Measurements from ENCODE around the gene MORC3. TPM values are rescaled to one million over a fixed set of nuclear protein-coding genes. Genes with fewer than 3 reads are reported as not detected.

Gene MORC3
- polyA plus RNA-seq, 1 donor (not counting 4 experiments of a cell fraction or from before 2014, with no cell fraction given) = 38.1 TPM

GRCh38 chr21:36347962-36348328, 27.9 kb downstream of the MORC3 start:
- no peaks in the 10 kb centered on the region for H4K20me1 ChIP-seq (ENCODE audit: control insufficient read depth, extremely low read depth, insufficient read depth, low read length)
- H3K9ac ChIP-seq (ENCODE audit: control insufficient read depth, extremely low read depth, insufficient read depth, low read length) = no peak overlapping the region
- no peaks in the 10 kb centered on the region for H3K4me1 ChIP-seq (ENCODE audit: control insufficient read depth, extremely low read depth, insufficient read depth, low read length)
- no peak overlapping the region for H2AFZ ChIP-seq (ENCODE audit: control insufficient read depth, low read length)
- peaks cover 23 to 36% of the 10 kb centered on the region in 2 experiments for H3K36me3 ChIP-seq (ENCODE audit: control insufficient read depth in 2 of 2, extremely low read depth in 1 of 2, insufficient read depth in 2 of 2, low read length in 2 of 2)
- no peak overlapping the region for H3K4me2 ChIP-seq (ENCODE audit: control insufficient read depth, extremely low read depth, insufficient read depth, low read depth, low read length)
- no peaks in the 10 kb centered on the region for H3K9me1 ChIP-seq (ENCODE audit: control insufficient read depth, extremely low read depth, insufficient read depth, low read length)
- peaks cover 18% of the 10 kb centered on the region for H3K79me2 ChIP-seq (ENCODE audit: control insufficient read depth, insufficient read depth, low read length)
- no peak overlapping the region for H3K27ac ChIP-seq (ENCODE audit: control insufficient read depth, insufficient read depth, low read length)
- no peak for TF ChIP-seq CTCF (optimal IDR thresholded peaks at IDR 0.05 in 1 of 3, IDR thresholded peaks at IDR 0.05 in 1 of 3, conservative IDR thresholded peaks at IDR 0.05 in 1 of 3; ENCODE audit: extremely low read depth in 1 of 3, insufficient read depth in 2 of 3, low read length in 3 of 3)
- TF ChIP-seq EZH2 (IDR thresholded peaks at IDR 0.05; ENCODE audit: low read length) = no peak
- H3K4me3 ChIP-seq (ENCODE audit: control insufficient read depth in 2 of 3, extremely low read depth in 1 of 3, insufficient read depth in 2 of 3, low read depth in 1 of 3, low read length in 3 of 3) = no peak overlapping the region
- no peak for DNase-seq (ENCODE audit: low read depth, low spot score)
- no peaks in the 10 kb centered on the region for H3K27me3 ChIP-seq (ENCODE audit: control insufficient read depth, extremely low read depth, insufficient read depth, low read length)
- H3K9me3 ChIP-seq (ENCODE audit: control insufficient read depth, low read depth, low read length) = no peaks in the 10 kb centered on the region
- no peak for FAIRE-seq
- dilution Hi-C loops (cut with MboI; ENCODE audit: extremely low pct_ligation_motif_present, low sequenced_read_pairs) = no loop called here

- Histone ChIP-seq H3K4me1 (ENCODE audit: control insufficient read depth, extremely low read depth, insufficient read depth, low read length) (no peaks in the 10 kb centered on the region), H2AFZ (ENCODE audit: control insufficient read depth, low read length) (no peak overlapping the region), H4K20me1 (ENCODE audit: control insufficient read depth, extremely low read depth, insufficient read depth, low read length) (no peaks in the 10 kb centered on the region), H3K79me2 (ENCODE audit: control insufficient read depth, insufficient read depth, low read length) (peaks cover 20% of the 10 kb centered on the region), H3K27ac (ENCODE audit: control insufficient read depth, insufficient read depth, low read length) (no peak overlapping the region), H3K4me3 (ENCODE audit: control insufficient read depth in 2 of 3, extremely low read depth in 1 of 3, insufficient read depth in 2 of 3, low read depth in 1 of 3, low read length in 3 of 3) (no peak overlapping the region), H3K4me2 (ENCODE audit: control insufficient read depth, extremely low read depth, insufficient read depth, low read depth, low read length) (no peak overlapping the region), H3K9ac (ENCODE audit: control insufficient read depth, extremely low read depth, insufficient read depth, low read length) (no peak overlapping the region), H3K36me3 (ENCODE audit: control insufficient read depth in 2 of 2, extremely low read depth in 1 of 2, insufficient read depth in 2 of 2, low read length in 2 of 2) (peaks cover 25 to 33% of the 10 kb centered on the region in 2 experiments), H3K9me1 (ENCODE audit: control insufficient read depth, extremely low read depth, insufficient read depth, low read length) (no peaks in the 10 kb centered on the region), H3K27me3 (ENCODE audit: control insufficient read depth, extremely low read depth, insufficient read depth, low read length) (no peaks in the 10 kb centered on the region), H3K9me3 (ENCODE audit: control insufficient read depth, low read depth, low read length) (no peaks in the 10 kb centered on the region)
- DNase-seq (ENCODE audit: low read depth, low spot score) = no peak
- TF ChIP-seq CTCF (optimal IDR thresholded peaks at IDR 0.05 in 1 of 3, IDR thresholded peaks at IDR 0.05 in 1 of 3, conservative IDR thresholded peaks at IDR 0.05 in 1 of 3; ENCODE audit: extremely low read depth in 1 of 3, insufficient read depth in 2 of 3, low read length in 3 of 3) = no peak
- TF ChIP-seq EZH2 (IDR thresholded peaks at IDR 0.05; ENCODE audit: low read length) = no peak
- no peak for FAIRE-seq
- dilution Hi-C loops (cut with MboI; ENCODE audit: extremely low pct_ligation_motif_present, low sequenced_read_pairs) = no loop called here
Observed at GRCh38 chr21:36349315-36349714, 29.3 kb downstream of the MORC3 start.

All from keratinocyte (primary cell).